Dedifferentiated amniotic fluid mesenchymal stem cell (primary cell): Measurements from ENCODE around the gene ARHGEF10L.

Source experiments
- DNase-seq: peaks from one replicate; pipeline ENCODE4 v3.0.0-alpha.2; 2016; ENCODE audit errors: extremely low spot score

ARHGEF10L gene

DNA sequence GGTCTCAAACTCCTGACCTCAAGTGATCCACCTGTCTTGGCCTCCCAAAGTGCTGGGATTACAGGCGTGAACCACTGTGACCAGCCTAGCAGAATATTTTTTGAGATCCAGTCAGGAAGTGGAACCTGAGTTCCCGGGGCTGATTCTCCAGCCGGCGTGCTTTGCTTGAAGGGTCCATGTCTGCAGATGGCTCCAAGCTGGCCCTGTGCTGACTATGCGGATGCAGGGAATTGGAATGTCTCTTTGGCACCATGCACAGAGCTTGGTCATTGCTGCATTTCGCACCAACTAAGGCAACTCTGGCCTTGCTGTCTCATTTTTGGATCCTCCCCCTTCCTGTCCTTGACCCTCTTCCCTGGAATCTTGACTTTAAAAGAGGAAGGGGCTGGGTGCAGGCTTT, 28.1 kb downstream of the ARHGEF10L start:
- no peak for DNase-seq

DNA sequence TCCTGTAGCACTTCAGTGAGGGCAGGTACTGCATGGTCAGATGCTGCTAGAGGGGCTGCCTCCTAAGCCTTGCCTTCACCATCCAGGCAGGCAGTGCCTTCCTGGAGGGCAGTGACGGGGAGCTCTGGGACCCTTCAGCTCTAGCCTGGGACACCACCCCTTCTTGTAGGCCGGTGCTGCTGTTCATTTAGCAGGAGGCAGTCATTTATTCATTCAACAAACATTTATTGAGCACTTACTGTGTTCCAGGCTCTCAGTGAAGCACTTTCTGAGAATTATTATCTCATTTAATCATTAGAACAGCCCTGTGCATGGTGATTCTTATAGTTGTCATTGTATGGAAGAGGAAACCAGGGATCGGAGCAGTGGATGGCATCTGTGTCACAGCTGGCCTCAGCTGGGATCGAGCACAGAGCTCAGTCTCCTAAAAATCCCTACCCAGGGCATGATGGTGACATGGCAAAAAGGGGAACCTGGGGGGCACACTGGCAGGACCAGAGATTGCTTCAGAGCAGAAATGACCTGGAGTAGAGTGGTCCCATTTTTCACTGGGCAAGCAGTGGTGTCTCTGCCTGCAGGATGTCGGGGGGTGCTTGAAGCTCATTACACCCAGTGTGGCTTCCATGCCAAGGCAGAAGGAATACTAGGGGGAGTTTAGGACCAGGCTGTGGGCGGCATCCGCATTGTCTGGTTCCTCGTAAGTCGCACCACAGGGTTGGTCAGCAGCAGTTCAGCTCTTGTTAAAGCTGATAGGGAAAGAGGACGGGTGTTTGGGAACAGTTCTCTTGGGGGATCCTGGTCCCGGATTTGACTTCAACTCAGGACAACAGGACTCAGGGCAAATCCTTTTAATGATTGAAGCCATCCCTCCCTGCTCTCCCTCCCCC, 28.8 kb downstream of the ARHGEF10L start:
- DNase-seq: no peak

DNA sequence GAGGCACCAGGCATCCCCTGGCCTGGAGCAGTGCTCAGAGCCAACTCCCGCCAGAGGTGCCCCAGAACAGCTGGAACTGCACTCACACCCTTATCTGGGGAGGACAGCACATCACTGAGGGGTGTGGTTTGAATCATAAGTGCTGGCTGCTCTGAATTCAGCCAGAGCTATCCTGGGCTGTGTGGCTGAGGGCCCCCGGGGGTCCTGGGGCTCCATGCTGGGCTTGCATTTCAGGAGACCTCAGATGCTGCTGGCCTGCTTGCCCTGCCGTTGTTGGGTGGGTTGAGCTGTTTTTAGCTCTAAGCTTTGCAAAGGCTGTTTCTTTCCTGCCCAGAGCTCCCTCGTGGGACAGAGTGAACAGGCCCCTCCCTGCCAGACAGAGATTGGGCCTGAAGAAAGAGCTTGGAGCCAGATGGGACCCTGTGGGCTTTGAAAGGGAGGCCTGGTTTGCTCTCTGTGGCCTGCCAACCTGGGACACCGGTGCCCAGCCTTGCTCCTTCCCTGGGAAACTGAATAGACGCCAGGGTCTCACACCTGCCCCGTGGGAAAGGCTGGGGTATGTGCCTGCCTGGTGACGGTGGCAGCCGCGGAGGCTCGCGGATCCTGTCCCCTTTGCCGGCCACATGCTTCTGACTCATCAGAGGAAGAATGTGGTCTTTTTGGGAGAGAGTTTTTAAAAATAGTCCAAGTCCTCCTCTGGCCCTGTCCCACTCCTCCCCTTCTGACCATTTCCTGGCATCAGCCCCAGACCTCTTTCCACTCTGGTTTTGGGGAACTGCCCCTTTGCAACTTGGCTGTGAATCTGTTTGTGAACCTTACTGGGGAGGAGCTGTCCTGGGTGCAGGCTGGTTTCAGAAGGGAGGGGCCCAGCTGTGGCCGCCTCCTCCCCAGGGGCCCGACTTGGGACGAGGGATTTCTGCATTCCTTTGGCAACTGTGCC, 30.0 kb downstream of the ARHGEF10L start:
- peak; percentile 91 for DNase-seq

DNA sequence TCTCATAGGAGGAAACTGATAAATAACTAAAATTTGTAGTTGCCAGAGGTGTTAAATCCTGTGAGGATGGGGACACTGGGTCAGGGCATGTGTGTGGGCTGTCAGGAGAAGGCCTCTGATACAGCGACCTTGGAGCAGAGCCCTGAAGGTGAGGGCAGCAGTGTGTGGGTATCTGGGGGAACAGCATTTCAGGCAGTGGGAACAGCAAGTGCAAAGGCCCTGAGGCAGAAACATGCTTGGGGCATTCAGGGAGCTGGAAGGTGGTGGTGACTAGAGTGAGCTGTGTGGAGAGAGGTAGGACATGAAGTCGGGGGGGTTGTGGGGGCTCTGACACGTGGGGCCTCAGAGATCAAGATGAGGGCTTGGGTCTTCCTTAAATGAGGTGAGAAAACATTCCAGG, 30.7 kb downstream of the ARHGEF10L start:
- no peak for DNase-seq

DNA sequence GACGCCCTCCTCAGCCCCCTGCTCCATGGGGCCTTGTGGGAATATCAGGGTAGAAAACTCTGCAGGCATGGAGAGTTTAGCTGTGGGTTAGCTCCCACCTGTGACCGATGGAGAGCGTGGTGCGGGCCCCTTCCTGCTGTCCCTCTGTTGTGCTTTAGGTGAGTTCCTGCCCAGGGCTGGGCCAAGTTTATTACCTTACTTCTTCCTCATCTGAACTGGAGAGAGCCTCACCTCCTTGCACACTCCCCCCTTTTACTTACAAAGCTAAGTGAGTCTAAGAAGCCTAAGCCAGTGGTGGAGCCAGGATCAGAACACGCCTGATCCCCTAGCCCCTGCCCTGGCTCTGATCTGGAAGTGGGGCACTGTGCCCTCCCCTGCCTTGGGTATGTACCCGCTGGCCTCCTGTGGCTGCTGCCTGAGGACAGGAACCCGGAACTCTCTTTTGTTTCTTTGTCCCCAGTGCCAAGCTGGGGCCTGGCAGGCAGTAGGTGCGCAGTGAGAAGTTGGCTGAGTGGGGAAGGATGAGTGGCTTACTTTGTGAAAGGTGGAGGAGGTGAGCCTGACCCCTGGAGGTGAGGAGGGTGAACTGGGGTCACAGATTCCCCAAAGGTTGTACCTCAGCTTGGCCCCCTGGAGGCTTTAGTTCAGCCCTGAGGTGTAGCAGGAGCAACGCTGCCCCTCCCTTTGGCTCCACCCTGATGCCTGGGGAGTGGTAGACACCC, 32.9 kb downstream of the ARHGEF10L start:
- DNase-seq: no peak

DNA sequence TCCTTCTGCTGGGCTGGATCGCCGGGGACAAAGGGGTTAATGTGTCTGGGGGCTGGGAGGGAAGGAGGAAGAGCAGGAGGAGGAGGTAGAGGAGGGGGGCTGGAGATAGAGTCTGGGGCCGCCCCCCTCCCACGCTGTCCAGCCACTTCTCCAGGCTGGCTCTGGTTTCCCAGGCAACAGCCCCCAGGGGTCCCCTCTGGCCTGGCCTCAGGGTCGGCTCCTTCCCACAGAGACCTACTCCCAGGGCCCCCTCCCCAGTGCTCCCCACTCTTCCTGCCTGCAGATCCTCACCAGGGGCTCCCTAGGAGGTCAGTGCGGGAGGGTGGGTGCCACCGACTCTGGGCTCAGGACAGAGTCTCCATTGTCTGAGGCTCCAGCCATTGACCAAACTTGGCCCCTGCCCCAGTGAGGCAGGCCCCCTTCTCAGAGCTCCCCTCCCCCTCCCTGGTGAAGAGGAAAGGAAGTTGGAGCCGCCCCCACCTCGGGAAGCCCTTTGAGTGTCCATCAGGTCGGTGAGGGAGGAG, 34.1 kb downstream of the ARHGEF10L start:
- no peak for DNase-seq

DNA sequence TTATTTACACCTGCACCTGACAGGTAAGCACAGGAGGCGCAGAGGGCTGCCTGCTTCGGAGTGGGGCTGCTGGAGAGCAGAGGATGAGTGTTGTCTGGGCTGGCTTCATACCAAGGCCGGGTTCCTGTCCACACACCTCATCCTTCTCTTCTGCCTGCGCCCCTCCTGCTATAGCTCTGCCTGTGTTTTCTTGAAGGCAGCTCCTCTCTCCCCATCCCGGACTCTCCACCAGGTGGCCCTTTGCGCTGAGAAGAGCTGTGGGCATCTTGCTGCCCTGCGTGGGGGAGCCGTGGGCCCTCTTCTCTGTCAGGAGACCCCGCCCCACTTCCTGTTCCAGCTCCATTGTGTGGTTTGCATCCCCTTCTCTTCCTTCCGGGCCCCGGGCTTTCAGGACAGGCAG, 35.0 kb downstream of the ARHGEF10L start:
- DNase-seq: no peak

DNA sequence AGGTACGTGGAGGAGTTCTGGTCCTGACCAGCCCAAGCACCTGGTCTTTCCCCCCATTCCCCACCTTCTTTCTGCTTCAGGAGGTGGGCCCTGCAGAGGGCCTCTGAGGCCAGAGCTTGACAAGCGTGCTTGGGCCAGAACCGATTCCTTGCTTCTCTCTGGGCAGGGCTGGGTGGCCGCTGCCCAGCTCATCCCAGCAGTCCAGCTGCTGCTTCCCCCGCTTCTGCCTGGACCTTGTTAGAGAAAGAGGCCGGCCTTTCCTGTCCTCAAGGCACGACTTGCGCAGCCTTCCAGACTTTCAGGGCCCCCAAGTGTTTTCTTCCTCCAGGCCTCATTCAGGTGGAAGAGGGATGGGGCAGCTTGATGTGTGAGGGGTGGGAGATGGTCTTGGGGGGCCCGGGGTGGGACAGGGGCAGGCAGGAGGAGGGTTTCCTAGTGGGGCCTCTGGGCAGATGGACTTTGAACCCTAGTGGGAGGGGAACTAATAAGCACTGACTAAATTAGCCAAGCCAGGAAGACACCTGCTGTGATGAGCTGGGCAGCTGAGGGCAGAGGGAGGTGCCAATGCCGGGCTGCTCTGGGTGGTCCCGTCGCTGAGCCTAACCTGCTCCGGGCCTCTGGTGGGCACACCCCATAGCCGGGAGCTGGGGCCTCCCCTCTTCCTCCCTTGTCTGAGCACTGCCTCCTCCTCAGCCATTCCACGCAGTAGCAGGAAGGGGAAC, 36.5 kb downstream of the ARHGEF10L start:
- no peak for DNase-seq

DNA sequence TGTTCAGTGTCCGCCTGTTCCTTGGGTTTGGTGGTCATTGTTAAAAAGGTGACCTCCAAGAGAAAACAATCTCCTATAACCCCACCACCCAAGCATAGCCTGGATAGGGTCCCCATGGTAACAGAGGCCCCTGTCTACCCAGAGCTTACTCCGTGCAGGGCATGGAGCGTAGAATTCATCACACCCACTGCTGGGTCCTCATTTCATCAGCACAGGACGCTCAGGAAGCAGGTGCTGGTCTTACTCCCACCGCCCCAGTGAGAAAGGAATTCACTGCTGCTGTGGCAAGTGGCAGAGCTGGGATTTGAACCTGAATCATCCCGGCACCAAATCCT, 37.0 kb downstream of the ARHGEF10L start:
- no peak for DNase-seq

DNA sequence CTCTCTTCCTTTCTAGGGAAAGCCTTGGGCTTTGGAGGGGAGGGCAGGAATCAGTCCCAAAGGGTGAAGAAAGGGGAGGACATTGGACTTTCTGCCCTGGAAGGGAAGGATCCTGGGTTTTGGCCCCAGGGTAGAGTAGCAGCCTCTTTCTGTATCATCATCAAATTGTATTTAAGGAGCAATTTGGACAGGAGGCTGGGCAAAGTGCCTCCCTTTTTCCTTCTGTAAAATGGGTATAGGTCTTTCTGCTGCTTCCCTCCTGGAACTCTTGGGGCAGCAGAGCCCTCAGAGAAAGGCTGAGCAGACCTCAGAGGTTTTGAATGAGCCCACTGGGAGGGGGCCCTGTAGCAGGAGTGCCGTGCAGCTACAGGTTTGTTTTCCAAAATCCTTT, 38.4 kb downstream of the ARHGEF10L start:
- DNase-seq: no peak

DNA sequence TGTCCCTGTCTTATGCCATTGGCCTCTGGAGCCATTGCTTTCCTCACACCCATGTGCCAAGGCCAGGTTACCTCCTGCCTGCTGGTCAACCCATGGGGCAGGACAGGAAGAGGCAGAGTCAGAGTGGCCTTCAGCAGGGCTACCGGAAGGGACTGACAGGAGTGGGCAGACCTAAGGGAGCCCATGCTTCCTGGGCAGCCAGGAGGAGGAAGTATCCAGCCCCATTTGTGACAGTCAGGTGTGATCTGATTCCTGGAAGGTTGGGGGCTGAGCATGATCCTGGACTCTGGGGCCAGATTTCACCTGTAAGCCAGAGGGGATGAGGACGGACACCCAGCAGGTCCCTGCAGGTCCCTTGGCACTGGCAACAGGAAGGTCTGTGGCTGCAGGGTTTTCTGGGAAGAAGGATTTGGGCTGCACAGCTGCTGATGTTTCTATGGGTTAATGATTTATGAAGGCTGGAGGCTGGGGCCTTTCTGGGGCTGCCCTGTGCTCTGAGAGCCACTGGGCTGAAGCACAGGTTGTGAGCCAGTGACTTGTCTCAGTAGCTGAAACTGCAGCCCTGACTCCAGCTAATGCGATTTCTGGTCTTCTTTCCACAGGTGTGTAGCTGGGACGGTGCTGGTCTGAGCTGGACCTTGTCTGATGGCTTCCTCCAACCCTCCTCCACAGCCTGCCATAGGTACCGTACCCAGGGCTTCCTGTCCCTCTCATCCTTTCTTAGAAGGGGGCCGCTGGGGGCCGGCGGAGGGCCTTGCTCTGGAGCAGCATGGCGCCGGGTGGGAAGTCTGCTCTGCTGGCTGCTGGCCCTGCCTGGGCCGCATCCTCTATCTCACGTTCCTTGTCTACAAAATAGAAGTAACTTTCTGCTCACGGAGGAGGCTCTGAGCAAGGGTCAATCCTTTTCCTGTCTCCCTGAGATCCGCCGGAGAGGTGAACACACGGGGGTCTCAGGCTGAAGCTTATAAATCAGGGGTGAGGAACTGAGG, 40.7 kb downstream of the ARHGEF10L start:
- no peak for DNase-seq

DNA sequence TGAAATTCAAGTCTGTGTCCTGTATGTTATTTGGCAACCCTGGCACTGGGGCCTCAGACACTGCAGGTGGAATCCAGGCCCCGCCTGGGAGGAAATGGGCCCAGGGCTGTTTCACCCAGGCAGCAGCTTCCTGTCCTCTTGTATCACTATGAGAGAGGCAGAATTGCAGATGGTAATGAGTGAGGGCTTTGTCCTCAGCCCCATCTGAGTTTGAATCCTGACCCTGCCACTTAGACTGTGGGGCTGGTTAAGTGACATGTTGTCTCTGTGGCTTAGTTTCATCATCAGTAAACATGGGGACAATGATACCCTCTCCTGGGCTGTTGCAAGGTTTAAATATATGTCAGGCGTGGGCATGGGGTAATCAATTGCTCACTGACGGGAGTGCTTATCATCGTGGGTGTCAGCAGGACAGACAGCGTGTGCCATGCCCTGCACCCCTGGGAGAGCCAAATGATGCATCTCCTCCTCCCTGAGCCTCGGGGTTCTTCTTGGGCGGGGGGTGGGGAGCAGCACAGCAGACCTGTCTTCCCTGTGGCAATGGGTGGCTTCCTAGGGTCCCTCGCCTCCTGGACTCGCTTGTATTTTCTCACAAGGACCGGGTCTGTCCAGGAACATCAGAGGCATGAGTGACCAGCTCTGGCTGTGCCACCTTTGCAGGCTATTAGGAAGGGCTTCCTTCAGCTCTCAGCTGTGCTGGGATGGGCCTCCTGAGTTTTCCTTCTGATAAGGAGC, 42.1 kb downstream of the ARHGEF10L start:
- no peak for DNase-seq

DNA sequence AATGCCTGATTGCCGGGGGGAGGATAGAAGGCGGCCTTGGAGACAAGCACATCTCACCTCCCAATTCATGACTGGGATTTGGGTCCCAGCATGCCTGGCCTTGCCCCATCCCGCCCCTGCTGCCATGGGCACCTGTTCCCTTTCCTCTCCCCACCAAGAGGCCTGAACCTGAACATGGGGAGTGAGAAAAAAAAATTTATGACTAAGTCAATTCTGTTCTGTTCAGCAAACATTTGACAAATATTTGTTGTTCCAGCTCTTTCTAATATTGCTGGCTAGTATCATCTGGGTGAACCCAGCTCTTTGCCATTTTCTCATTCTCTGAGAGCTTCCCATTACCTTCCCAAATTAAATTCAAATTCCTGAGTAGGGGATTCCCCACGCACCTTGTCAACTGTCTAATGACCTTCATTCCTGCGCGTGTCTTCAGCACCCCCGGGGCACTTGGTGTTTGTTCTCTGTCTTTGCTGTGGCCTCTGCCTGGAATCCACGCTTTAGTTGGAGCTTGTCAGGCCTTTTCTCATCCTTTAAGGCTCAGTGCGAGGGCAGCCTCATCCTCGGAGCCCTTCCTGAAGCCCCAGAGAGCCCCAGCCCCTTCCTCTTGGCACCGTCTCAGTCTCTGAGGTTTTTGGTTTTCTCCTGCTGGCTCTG, 42.8 kb downstream of the ARHGEF10L start:
- no peak for DNase-seq

DNA sequence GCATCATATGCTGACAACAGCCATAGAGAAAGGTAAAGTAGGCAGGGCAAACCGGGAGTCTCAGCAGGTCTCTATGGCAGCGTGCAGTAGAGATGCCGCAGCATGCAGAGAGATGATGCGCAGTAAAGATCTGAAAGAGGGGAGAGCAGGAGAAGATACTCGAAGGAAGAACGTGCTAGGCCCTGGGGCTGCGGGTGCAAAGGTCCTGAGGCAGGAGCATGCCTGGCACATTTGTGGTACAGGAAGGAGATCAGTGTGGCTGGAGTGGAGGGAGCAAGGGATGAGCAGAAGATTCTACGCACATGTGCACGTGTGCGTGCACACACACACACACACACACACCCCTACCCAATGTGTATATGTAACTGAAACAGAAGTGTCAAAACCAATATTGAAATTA, 45.0 kb downstream of the ARHGEF10L start:
- no peak for DNase-seq

DNA sequence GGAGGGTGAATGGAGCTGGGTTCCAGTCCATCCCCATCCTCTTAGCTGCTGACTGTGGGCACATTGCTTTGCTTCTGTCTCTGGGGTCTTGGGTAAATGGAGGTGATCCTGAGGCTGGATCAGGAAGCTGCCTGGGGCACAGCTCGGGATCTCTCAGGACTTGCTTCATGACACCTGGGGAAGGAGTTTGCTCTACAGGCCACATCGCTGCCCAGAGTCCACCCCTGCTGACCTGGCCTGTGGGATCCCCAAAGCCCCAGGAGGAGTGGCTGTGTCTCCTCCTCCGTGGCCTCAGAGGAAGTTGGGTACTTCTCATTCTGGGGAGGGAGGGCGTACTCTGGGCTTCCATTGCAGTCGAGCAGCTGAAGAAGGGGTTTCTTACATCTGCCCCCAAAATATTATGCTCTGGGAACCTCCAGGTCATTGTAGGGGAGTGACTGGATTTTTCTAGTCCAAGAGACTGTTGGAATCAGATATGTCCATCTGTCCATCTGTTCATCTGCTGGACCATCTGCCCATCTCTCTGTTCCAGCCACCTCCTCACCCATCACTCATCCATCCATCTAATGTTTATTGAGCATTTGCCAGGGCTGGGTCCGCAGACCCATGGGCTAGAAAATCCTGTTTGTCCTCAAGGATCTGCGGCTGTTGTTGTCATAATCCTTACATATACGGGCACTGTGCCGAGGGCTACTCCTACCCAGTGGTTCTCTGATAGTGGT, 45.9 kb downstream of the ARHGEF10L start:
- no peak for DNase-seq

DNA sequence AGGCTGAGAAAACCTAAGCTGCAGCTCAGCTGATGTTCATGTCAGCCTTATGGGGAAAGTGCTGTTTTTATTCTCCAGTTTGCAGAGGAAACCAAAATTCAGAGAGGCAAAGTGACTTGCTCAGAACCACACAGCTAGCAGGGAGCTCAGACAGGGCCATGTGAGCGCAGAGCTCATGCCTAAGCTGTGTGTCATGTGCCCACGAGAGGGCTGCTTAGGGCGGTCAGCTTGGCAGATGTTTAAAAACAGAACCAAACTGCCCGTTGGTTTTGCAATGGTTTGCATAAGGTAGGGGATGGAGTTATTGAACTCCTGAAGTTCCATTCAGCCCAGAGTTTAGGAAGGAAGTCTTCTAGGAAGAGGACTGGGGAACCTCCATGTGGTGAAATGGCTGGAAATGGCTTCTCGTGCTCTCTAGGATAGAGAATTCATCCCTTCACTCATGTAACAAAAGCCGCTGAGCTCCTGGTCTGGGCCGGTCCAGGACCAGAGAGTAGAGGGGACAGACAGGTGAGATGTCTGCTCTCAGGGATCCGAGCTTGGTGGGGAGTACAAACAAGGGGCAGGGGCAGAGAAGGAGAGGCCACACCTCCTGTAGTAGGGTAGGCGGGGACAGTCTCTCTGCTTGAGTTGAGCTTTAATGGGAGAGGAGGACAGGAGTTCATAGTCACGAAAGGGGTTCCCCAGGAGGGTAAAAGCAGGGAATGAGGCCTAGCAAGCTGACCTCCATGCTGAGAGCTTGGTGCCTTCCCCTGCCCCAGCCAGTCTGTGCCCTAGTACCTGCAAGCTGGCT, 46.9 kb downstream of the ARHGEF10L start:
- DNase-seq: peak; percentile 82

DNA sequence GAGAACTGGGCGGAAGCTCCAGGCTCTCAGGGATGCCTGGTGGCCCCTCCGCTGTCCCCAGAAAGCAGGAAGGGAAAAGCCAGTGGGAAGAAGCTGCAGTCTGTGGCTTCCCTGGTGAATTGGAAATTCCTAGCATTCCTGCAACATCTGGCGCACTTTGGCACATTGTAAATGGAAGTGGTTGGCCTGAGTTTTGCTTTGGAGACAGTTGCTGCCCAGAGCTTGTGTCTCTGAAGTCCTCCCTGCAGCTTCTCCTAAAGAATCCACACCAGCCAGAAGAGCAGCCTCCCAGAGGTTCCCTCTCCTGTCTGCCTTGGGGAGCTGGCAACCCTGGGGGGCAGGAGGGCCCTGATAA, 48.2 kb downstream of the ARHGEF10L start:
- peak; percentile 73 for DNase-seq
